H9 (cell line): ENCODE results near the gene OPRL1. TPM values are rescaled to one million over a fixed set of nuclear protein-coding genes. Genes with fewer than 3 reads are reported as not detected.

ENCODE experiments used
- DNase-seq: peaks from one replicate; pipeline ENCODE4 v3.0.0-alpha.2; 2017
- H2AFZ ChIP-seq: one replicate; pipeline ENCODE4 v1.6.1; 2013; ENCODE audit warnings: mild to moderate bottlenecking, low read length, control low read depth, moderate library complexity
- H2AK5ac ChIP-seq: 2 replicates; pipeline ENCODE4 v1.6.1; 2013; ENCODE audit warnings: low read length, control low read depth, mixed read lengths; ENCODE audit not compliant: insufficient read length
- H2BK120ac ChIP-seq: one replicate; pipeline ENCODE4 v1.6.1; 2013; ENCODE audit warnings: low read depth, mild to moderate bottlenecking, low read length, control low read depth, inconsistent platforms; ENCODE audit not compliant: poor library complexity, severe bottlenecking
- H2BK12ac ChIP-seq: 2 replicates; pipeline ENCODE4 v1.6.1; 2013; ENCODE audit warnings: low read length, control low read depth, mixed read lengths, low read depth; ENCODE audit not compliant: insufficient read length
- H2BK15ac ChIP-seq: 2 replicates; pipeline ENCODE4 v1.6.1; 2013; ENCODE audit warnings: low read depth, low read length, control low read depth
- H2BK20ac ChIP-seq: one replicate; pipeline ENCODE4 v1.6.1; 2013; ENCODE audit warnings: low read depth, mild to moderate bottlenecking, low read length, control low read depth, inconsistent platforms; ENCODE audit not compliant: poor library complexity, severe bottlenecking
- H2BK5ac ChIP-seq: 2 replicates; pipeline ENCODE4 v1.6.1; 2013; ENCODE audit warnings: low read length, control low read depth, mixed read lengths; ENCODE audit not compliant: insufficient read length
- H3K14ac ChIP-seq: 2 replicates; pipeline ENCODE4 v1.6.1; 2013; ENCODE audit warnings: low read length, control low read depth; ENCODE audit not compliant: insufficient read depth
- H3K18ac ChIP-seq: 2 replicates; pipeline ENCODE4 v1.6.1; 2013; ENCODE audit warnings: low read depth, mild to moderate bottlenecking, mixed read lengths, low read length, control low read depth; ENCODE audit not compliant: insufficient read length
- H3K23ac ChIP-seq: 2 replicates; pipeline ENCODE4 v1.6.1; 2013; ENCODE audit warnings: low read length, control low read depth, mixed read lengths, low read depth; ENCODE audit not compliant: insufficient read length
- H3K23me2 ChIP-seq: 2 replicates; pipeline ENCODE4 v1.6.1; 2013; ENCODE audit warnings: low read depth, mild to moderate bottlenecking, mixed read lengths, low read length, control low read depth; ENCODE audit not compliant: insufficient read length, poor library complexity, severe bottlenecking
- H3K27ac ChIP-seq: 2 replicates; pipeline ENCODE4 v1.5.1; 2013; ENCODE audit warnings: low read length, control low read depth, mixed read lengths, low read depth; ENCODE audit not compliant: insufficient read length
- H3K27me3 ChIP-seq: 2 replicates; pipeline ENCODE4 v1.6.1; 2013; ENCODE audit warnings: low read length, control low read depth, inconsistent platforms; ENCODE audit not compliant: insufficient read depth
- H3K4ac ChIP-seq: 2 replicates; pipeline ENCODE4 v1.6.1; 2013; ENCODE audit warnings: low read depth, mild to moderate bottlenecking, control low read depth, inconsistent platforms, low read length, moderate library complexity
- H3K4me1 ChIP-seq: 2 replicates; pipeline ENCODE4 v1.6.1; 2013; ENCODE audit warnings: low read length, control low read depth, inconsistent platforms; ENCODE audit not compliant: insufficient read depth
- H3K4me2 ChIP-seq: 2 replicates; pipeline ENCODE4 v1.6.1; 2013; ENCODE audit warnings: low read length, control low read depth, mixed read lengths; ENCODE audit not compliant: insufficient read length, insufficient read depth
- H3K56ac ChIP-seq: 2 replicates; pipeline ENCODE4 v1.6.1; 2013; ENCODE audit warnings: low read depth, mild to moderate bottlenecking, mixed read lengths, low read length, control low read depth; ENCODE audit not compliant: insufficient read length
- H3K79me1 ChIP-seq: 2 replicates; pipeline ENCODE4 v1.6.1; 2013; ENCODE audit warnings: low read depth, mild to moderate bottlenecking, moderate library complexity, low read length, control low read depth, inconsistent platforms; ENCODE audit not compliant: insufficient read depth, poor library complexity, severe bottlenecking
- H3K79me2 ChIP-seq: 2 replicates; pipeline ENCODE4 v1.6.1; 2013; ENCODE audit warnings: low read length, control low read depth, inconsistent platforms; ENCODE audit not compliant: insufficient read depth
- H3K9ac ChIP-seq: 2 replicates; pipeline ENCODE4 v1.6.1; 2013; ENCODE audit warnings: low read length, control low read depth, mixed read lengths; ENCODE audit not compliant: insufficient read length; ENCODE audit errors: extremely low read depth
- H3K9me3 ChIP-seq: one replicate; pipeline ENCODE4 v1.6.1; 2013; ENCODE audit warnings: low read depth, low read length, inconsistent platforms; ENCODE audit not compliant: control insufficient read depth
- H3T11ph ChIP-seq: one replicate; pipeline ENCODE4 v1.6.1; 2013; ENCODE audit warnings: mild to moderate bottlenecking, low read length, control low read depth, inconsistent platforms
- H4K20me1 ChIP-seq: one replicate; pipeline ENCODE4 v1.6.1; 2013; ENCODE audit not compliant: control insufficient read depth, insufficient read length, insufficient read depth
- H4K5ac ChIP-seq: 2 replicates; pipeline ENCODE4 v1.6.1; 2013; ENCODE audit warnings: low read depth, mild to moderate bottlenecking, mixed read lengths, low read length, control low read depth; ENCODE audit not compliant: insufficient read length
- H4K8ac ChIP-seq: replicated peaks from 2 replicates; pipeline ENCODE4 v1.6.1; 2013; ENCODE audit warnings: low read length, control low read depth, mixed read lengths, low read depth; ENCODE audit not compliant: insufficient read length
- H4K91ac ChIP-seq: 2 replicates; pipeline ENCODE4 v1.6.1; 2013; ENCODE audit warnings: low read depth, mild to moderate bottlenecking, moderate library complexity, mixed read lengths, low read length, control low read depth; ENCODE audit not compliant: insufficient read length
- H3K27ac Mint-ChIP-seq, 3 experiments: 2 replicates in 2 of 3; 3 replicates in 1 of 3; pipeline ENCODE4 v1.8.0; 2020 to 2021; ENCODE audit warnings: mixed read lengths in 3 of 3, mild to moderate bottlenecking in 1 of 3, moderate library complexity in 1 of 3
- H3K27me3 Mint-ChIP-seq: 2 replicates; pipeline ENCODE4 v1.8.0; 2021; ENCODE audit warnings: low read depth, mild to moderate bottlenecking, moderate library complexity, mixed read lengths
- H3K36me3 Mint-ChIP-seq, 3 experiments: 2 replicates in 2 of 3; 3 replicates in 1 of 3; pipeline ENCODE4 v1.8.0; 2020 to 2021; ENCODE audit warnings: low read depth in 3 of 3, mixed read lengths in 3 of 3; ENCODE audit not compliant: insufficient read depth in 1 of 3
- H3K4me1 Mint-ChIP-seq, 2 experiments: 2 replicates each; pipeline ENCODE4 v1.8.0; 2020; ENCODE audit warnings: mixed read lengths in 2 of 2
- H3K4me3 Mint-ChIP-seq, 2 experiments: 2 replicates in 1 of 2; 3 replicates in 1 of 2; pipeline ENCODE4 v1.8.0; 2020 to 2021; ENCODE audit warnings: mild to moderate bottlenecking in 2 of 2, mixed read lengths in 2 of 2, moderate library complexity in 1 of 2
- H3K9me3 Mint-ChIP-seq, 2 experiments: 2 replicates in 1 of 2; 3 replicates in 1 of 2; pipeline ENCODE4 v1.8.0; 2020; ENCODE audit warnings: mild to moderate bottlenecking in 2 of 2, mixed read lengths in 2 of 2, moderate library complexity in 1 of 2
- CTCF ChIP-seq: fragments of 200-600 bp; sonication (generic); conservative IDR thresholded peaks from 3 replicates; pipeline ENCODE4 v1.8.0; 2021; ENCODE audit warnings: antibody characterized with exemption, mild to moderate bottlenecking
- WGBS: extraction: QIAGEN DNeasy Blood & Tissue Kit; methylation state at CpG from one replicate; pipeline ENCODE4 v1.1.7; 2013; ENCODE audit warnings: missing lambda C conversion rate, low lambda C conversion rate, mixed read lengths; ENCODE audit not compliant: insufficient read length; ENCODE audit errors: extremely low coverage; 5-methylcytosine and 5-hydroxymethylcytosine counted together
- total RNA-seq: library from RNA; stranded (reverse); gene quantifications from 2 replicates; pipeline ENCODE4 v1.2.1, GENCODE V29; 2021

Gene OPRL1
- total RNA-seq, 1 experiment from 2014 or later: 0.90 TPM

GRCh38 chr20:64043768-64044167, 36.1 kb upstream of the OPRL1 start:
- Histone ChIP-seq H2BK5ac (no peak overlapping the region), H3K9ac (no peak overlapping the region)
- peaks cover 16 to 23% of the 10 kb centered on the region in 2 experiments for H3K4me1 Mint-ChIP-seq

More at GRCh38 chr20:64043768-64044167, 36.1 kb upstream of the OPRL1 start:
- no peak overlapping the region for H3T11ph ChIP-seq
- no peak for TF ChIP-seq CTCF
- peaks cover 86% of the 10 kb centered on the region for H3K27me3 Mint-ChIP-seq
- peak overlapping the region in 1 of 2 experiments; percentile 13; a peak in 1 of 5 replicates for H3K4me3 Mint-ChIP-seq
- no peak overlapping the region for H3K27ac ChIP-seq
- DNase-seq: no peak
- no peak overlapping the region for H3K56ac ChIP-seq
- no peak overlapping the region for H4K8ac ChIP-seq
- no peak overlapping the region for H3K4ac ChIP-seq
- no peak overlapping the region for H4K91ac ChIP-seq
- no peaks in the 10 kb centered on the region for H3K79me1 ChIP-seq
- no peaks in the 10 kb centered on the region for H4K20me1 ChIP-seq
- H2AK5ac ChIP-seq: no peak overlapping the region
- peaks cover 0 to 2% (median 0%) of the 10 kb centered on the region in 3 experiments; a peak in 3 of 7 replicates for H3K36me3 Mint-ChIP-seq
- H3K27ac Mint-ChIP-seq: no peak overlapping the region
- no peaks in the 10 kb centered on the region for H3K9me3 ChIP-seq
- H2AFZ ChIP-seq: no peak overlapping the region
- H3K14ac ChIP-seq: no peak overlapping the region
- H3K23ac ChIP-seq: no peak overlapping the region
- H3K18ac ChIP-seq: no peak overlapping the region
- no peak overlapping the region for H2BK12ac ChIP-seq
- H3K4me1 ChIP-seq: peaks cover 5% of the 10 kb centered on the region; the same call in 1 of the 2 replicates
- no peak overlapping the region for H2BK20ac ChIP-seq
- H2BK15ac ChIP-seq: no peak overlapping the region
- H3K79me2 ChIP-seq: no peaks in the 10 kb centered on the region
- H3K4me2 ChIP-seq: no peak overlapping the region
- H3K27me3 ChIP-seq: peaks cover 34% of the 10 kb centered on the region; the same call in 1 of the 2 replicates
- peaks cover 2 to 3% of the 10 kb centered on the region in 2 experiments; a peak in 2 of 5 replicates for H3K9me3 Mint-ChIP-seq
- H4K5ac ChIP-seq: no peak overlapping the region
- H2BK120ac ChIP-seq: no peak overlapping the region
- peaks cover 4% of the 10 kb centered on the region for H3K23me2 ChIP-seq
- 100% methylated on average over 1 of the region's 9 CpGs for WGBS
